HCT116 (cell line): Measurements from ENCODE around the gene IFNA10. TPM values are rescaled to one million over a fixed set of nuclear protein-coding genes. Genes with fewer than 3 reads are reported as not detected.

Experiments used
- ATAC-seq: fragments of 200-7000 bp; cut with Tn5 transposase; 2 replicates; pipeline ENCODE4 v1.9.1; 2020; ENCODE audit warnings: mild to moderate bottlenecking, moderate library complexity
- BruUV-seq: library from RNA; stranded (reverse); fragments of 400-500 nt; replicated peaks from 2 replicates; lab custom pipeline; 2021; lab: Mats Ljungman, UMichigan
- CTCF ChIA-PET: fragments of 300-600 bp; sonication (Branson Sonifier 250); formaldehyde crosslinking; loops from one replicate; lab custom pipeline; 2021; ENCODE audit warnings: antibody characterized with exemption; lab: Charles Lee
- POLR2A ChIA-PET: fragments of 300-600, 350-600 bp; sonication (Branson Sonifier 250); formaldehyde crosslinking; loops from one replicate; lab custom pipeline; 2021; ENCODE audit warnings: antibody characterized with exemption; lab: Charles Lee
- RAD21 ChIA-PET, 2 experiments: fragments of 300-600 bp; sonication (Branson Sonifier 250); formaldehyde crosslinking; loops; one replicate each; lab custom pipeline; 2023; ENCODE audit warnings: low total read pairs in 2 of 2; ENCODE audit not compliant: uncharacterized antibody in 2 of 2, unreplicated experiment in 2 of 2, low non-redundant PET in 1 of 2; lab: Charles Lee
- DNase-seq: peaks from one replicate; pipeline ENCODE4 v3.0.0-alpha.2; 2010; ENCODE audit warnings: low read depth, low spot score
- H2AFZ ChIP-seq: fragments of 200-600 bp; shearing (Covaris generic), sonication (generic); 2 replicates; pipeline ENCODE4 v1.6.1; 2017; ENCODE audit warnings: low read depth, mixed run types, mixed read lengths, antibody characterized with exemption, low read length; ENCODE audit not compliant: poor library complexity, severe bottlenecking
- H3K27ac ChIP-seq: 2 replicates; pipeline ENCODE4 v1.5.1; 2012; ENCODE audit warnings: low read depth, low read length
- H3K27me3 ChIP-seq: fragments of 200-600 bp; sonication (generic); 2 replicates; pipeline ENCODE4 v1.6.1; 2016; ENCODE audit warnings: mixed run types, low read length, mixed read lengths; ENCODE audit not compliant: insufficient read depth
- H3K36me3 ChIP-seq, 2 experiments: fragments of 200-500 bp in 1 of 2; fragments of 200-600 bp in 1 of 2; sonication (Bioruptor generic) in 1 of 2; sonication (generic) in 1 of 2; 2 replicates each; pipeline versions ENCODE4 v1.5.1 to v1.6.1; 2014 to 2016; ENCODE audit warnings: low read length in 2 of 2, inconsistent platforms in 1 of 2, mixed read lengths in 1 of 2, mixed run types in 1 of 2; ENCODE audit not compliant: insufficient read depth in 2 of 2, control insufficient read depth in 1 of 2
- H3K4me1 ChIP-seq, 2 experiments: fragments of 200-600 bp in 1 of 2; sonication (generic) in 1 of 2; 2 replicates each; pipeline versions ENCODE4 v1.5.1 to v1.6.1; 2012 to 2017; ENCODE audit warnings: low read length in 2 of 2, inconsistent platforms in 1 of 2, mild to moderate bottlenecking in 1 of 2, mixed read lengths in 1 of 2, mixed run types in 1 of 2, moderate library complexity in 1 of 2; ENCODE audit not compliant: insufficient read depth in 2 of 2, control insufficient read depth in 1 of 2
- H3K4me2 ChIP-seq: fragments of 200-600 bp; sonication (generic); 2 replicates; pipeline ENCODE4 v1.6.1; 2017; ENCODE audit warnings: mixed run types, low read length, mixed read lengths
- H3K4me3 ChIP-seq, 2 experiments: fragments of 200-600 bp in 1 of 2; sonication (generic) in 1 of 2; replicated peaks in 1 of 2; 2 replicates each; pipeline ENCODE4 v1.5.1; 2011 to 2016; ENCODE audit warnings: low read length in 2 of 2, control low read depth in 1 of 2, low read depth in 1 of 2, mild to moderate bottlenecking in 1 of 2, mixed read lengths in 1 of 2, mixed run types in 1 of 2
- H3K79me2 ChIP-seq: fragments of 200-600 bp; sonication (generic); 2 replicates; pipeline ENCODE4 v1.6.1; 2017; ENCODE audit warnings: mild to moderate bottlenecking, mixed run types, low read length, moderate library complexity, mixed read lengths; ENCODE audit not compliant: insufficient read depth
- H3K9ac ChIP-seq: fragments of 200-600 bp; sonication (generic); 2 replicates; pipeline ENCODE4 v1.6.1; 2016; ENCODE audit warnings: low read length, mixed read lengths
- H3K9me2 ChIP-seq: fragments of 200-600 bp; sonication (generic), shearing (Covaris generic); 2 replicates; pipeline ENCODE4 v1.6.1; 2017; ENCODE audit warnings: mixed run types, mild to moderate bottlenecking, moderate library complexity; ENCODE audit not compliant: insufficient read depth
- H3K9me3 ChIP-seq, 2 experiments: fragments of 200-500 bp in 1 of 2; fragments of 200-600 bp in 1 of 2; sonication (Bioruptor generic) in 1 of 2; sonication (generic) in 1 of 2; 2 replicates each; pipeline ENCODE4 v1.6.1; 2014 to 2017; ENCODE audit warnings: low read length in 2 of 2, mixed read lengths in 2 of 2, inconsistent platforms in 1 of 2, low read depth in 1 of 2, mild to moderate bottlenecking in 1 of 2, mixed run types in 1 of 2, moderate library complexity in 1 of 2; ENCODE audit not compliant: control insufficient read depth in 1 of 2, insufficient read depth in 1 of 2
- H4K20me1 ChIP-seq: fragments of 200-600 bp; sonication (generic), shearing (Covaris generic); 2 replicates; pipeline ENCODE4 v1.6.1; 2017; ENCODE audit warnings: mixed run types, mild to moderate bottlenecking, moderate library complexity; ENCODE audit not compliant: insufficient read depth
- EGR1 ChIP-seq: IDR thresholded peaks from 2 replicates; pipeline ENCODE4 v1.6.1; 2012; ENCODE audit warnings: low read depth
- FOSL1 ChIP-seq: IDR thresholded peaks from 2 replicates; pipeline ENCODE4 v1.6.1; 2012; ENCODE audit warnings: low read depth
- JUND ChIP-seq: IDR thresholded peaks from 2 replicates; pipeline ENCODE4 v1.6.1; 2012
- MAX ChIP-seq: IDR thresholded peaks from 2 replicates; pipeline ENCODE4 v1.6.1; 2012
- POLR2A ChIP-seq: IDR thresholded peaks from 2 replicates; pipeline ENCODE4 v1.7.0; 2011; ENCODE audit warnings: borderline replicate concordance; ENCODE audit not compliant: insufficient read depth, insufficient read length; ENCODE audit errors: extremely low read depth
- RAD21 ChIP-seq: IDR thresholded peaks from 2 replicates; pipeline ENCODE4 v1.6.1; 2012; ENCODE audit warnings: low read depth, mild to moderate bottlenecking
- REST ChIP-seq: IDR thresholded peaks from 2 replicates; pipeline ENCODE4 v1.6.1; 2012; ENCODE audit warnings: low read depth
- SRF ChIP-seq: IDR thresholded peaks from 2 replicates; pipeline ENCODE4 v1.6.1; 2012; ENCODE audit warnings: low read depth
- ZFX ChIP-seq: fragments of 450-650 bp; IDR thresholded peaks from 2 replicates; pipeline ENCODE4 v1.6.1; 2017
- ZNF274 ChIP-seq: fragments of 200-500 bp; sonication (Bioruptor generic); IDR thresholded peaks from 2 replicates; pipeline ENCODE4 v1.6.1; 2014; ENCODE audit warnings: mild to moderate bottlenecking, low read depth, low read length, inconsistent platforms
- intact Hi-C: fragments of 100-400 bp; cut with micrococcal nuclease; formaldehyde crosslinking; loops from 2 replicates; pipeline ENCODE4 v1.10.0; 2022
- total RNA-seq: library from RNA; stranded (reverse); gene quantifications from one replicate; pipeline ENCODE4 v1.2.1, GENCODE V29; 2021; ENCODE audit not compliant: unreplicated experiment
- TF ChIP-seq, protein P1 (sequence below): IDR thresholded peaks from 2 replicates; pipeline ENCODE4 v1.6.1; 2012
- TF ChIP-seq, protein P2 (sequence below), 3 experiments: fragments of 200-600 bp in 1 of 3; sonication (generic) in 1 of 3; IDR thresholded peaks in 2 of 3; conservative IDR thresholded peaks in 1 of 3; 2 replicates each; pipeline ENCODE4 v1.5.1; 2012 to 2017; ENCODE audit warnings: low read depth in 2 of 3, low read length in 2 of 3, antibody characterized with exemption in 1 of 3, borderline replicate concordance in 1 of 3, control low read depth in 1 of 3, mild to moderate bottlenecking in 1 of 3, mixed read lengths in 1 of 3, mixed run types in 1 of 3, moderate library complexity in 1 of 3; ENCODE audit not compliant: insufficient read depth in 1 of 3

IFNA10 gene
- total RNA-seq, 1 experiment from 2014 or later: not detected

DNA sequence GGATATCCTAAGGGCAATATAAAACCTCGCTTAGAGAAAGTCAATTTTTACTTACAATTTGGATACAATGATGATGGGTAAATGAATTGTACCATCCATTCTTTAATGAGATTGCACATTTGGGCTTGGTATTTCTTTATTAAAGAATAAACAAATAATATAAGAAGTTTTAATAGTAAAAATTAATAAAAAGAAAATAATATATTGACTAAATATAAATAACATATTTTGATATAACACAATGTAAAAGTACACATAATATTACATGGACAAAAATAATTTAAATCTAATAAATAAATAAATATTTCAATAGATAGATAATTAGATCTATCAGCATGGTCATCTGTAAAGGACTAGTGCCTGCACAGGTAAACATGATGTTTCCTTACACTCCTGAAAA, 41.4 kb downstream of the IFNA10 start:
- Histone ChIP-seq H3K27ac (no peak overlapping the region), H3K4me1 (no peaks in the 10 kb centered on the region), H3K9me3 (no peaks in the 10 kb centered on the region), H4K20me1 (no peaks in the 10 kb centered on the region), H3K9me2 (no peaks in the 10 kb centered on the region), H3K79me2 (no peaks in the 10 kb centered on the region), H2AFZ (no peak overlapping the region), H3K27me3 (no peaks in the 10 kb centered on the region), H3K4me2 (no peak overlapping the region), H3K36me3 (no peaks in the 10 kb centered on the region), H3K4me3 (no peak overlapping the region), H3K9ac (no peak overlapping the region)
- DNase-seq (no peak), ATAC-seq (no peak)
- TF ChIP-seq JUND (no peak), EGR1 (no peak), SRF (no peak), POLR2A (no peak), MAX (no peak), FOSL1 (no peak), RAD21 (no peak), ZNF274 (no peak), ZFX (no peak), REST (no peak)
- TF ChIP-seq, protein P1, sequence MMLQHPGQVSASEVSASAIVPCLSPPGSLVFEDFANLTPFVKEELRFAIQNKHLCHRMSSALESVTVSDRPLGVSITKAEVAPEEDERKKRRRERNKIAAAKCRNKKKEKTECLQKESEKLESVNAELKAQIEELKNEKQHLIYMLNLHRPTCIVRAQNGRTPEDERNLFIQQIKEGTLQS: no peak
- TF ChIP-seq, protein P2, sequence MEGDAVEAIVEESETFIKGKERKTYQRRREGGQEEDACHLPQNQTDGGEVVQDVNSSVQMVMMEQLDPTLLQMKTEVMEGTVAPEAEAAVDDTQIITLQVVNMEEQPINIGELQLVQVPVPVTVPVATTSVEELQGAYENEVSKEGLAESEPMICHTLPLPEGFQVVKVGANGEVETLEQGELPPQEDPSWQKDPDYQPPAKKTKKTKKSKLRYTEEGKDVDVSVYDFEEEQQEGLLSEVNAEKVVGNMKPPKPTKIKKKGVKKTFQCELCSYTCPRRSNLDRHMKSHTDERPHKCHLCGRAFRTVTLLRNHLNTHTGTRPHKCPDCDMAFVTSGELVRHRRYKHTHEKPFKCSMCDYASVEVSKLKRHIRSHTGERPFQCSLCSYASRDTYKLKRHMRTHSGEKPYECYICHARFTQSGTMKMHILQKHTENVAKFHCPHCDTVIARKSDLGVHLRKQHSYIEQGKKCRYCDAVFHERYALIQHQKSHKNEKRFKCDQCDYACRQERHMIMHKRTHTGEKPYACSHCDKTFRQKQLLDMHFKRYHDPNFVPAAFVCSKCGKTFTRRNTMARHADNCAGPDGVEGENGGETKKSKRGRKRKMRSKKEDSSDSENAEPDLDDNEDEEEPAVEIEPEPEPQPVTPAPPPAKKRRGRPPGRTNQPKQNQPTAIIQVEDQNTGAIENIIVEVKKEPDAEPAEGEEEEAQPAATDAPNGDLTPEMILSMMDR (IDR thresholded peaks at IDR 0.05 in 2 of 3, conservative IDR thresholded peaks at IDR 0.05 in 1 of 3; ENCODE audit: borderline replicate concordance in 1 of 3, insufficient read depth in 1 of 3, low read depth in 2 of 3, low read length in 2 of 3): no peak
- intact Hi-C loops: no loop called here
- ChIA-PET RAD21 (no interaction called here), CTCF (no interaction called here), POLR2A (no interaction called here)
- BruUV-seq: no TSS peak
